GM21717 (cell line): ENCODE results near the gene MDGA2.

Source experiments
- ATAC-seq: cut with Tn5 transposase; IDR thresholded peaks from one replicate; pipeline ENCODE4 v1.9.1; 2021; ENCODE audit warnings: mild to moderate bottlenecking, moderate library complexity; ENCODE audit not compliant: unreplicated experiment

The MDGA2 gene

GRCh38 chr14:47675466-47676314, at the start of gene MDGA2:
TSS of gene MDGA2 (minus strand) at chr14:47675605.
- ATAC-seq = no peak

GRCh38 chr14:47722929-47723693, 47.7 kb upstream of the MDGA2 start:
- ATAC-seq = no peak

GRCh38 chr14:47720281-47720680, 44.9 kb upstream of the MDGA2 start:
- no peak for ATAC-seq

GRCh38 chr14:47715330-47715729, 39.9 kb upstream of the MDGA2 start:
- no peak for ATAC-seq

GRCh38 chr14:47710581-47710980, 35.2 kb upstream of the MDGA2 start:
- no peak for ATAC-seq

GRCh38 chr14:47705683-47706082, 30.3 kb upstream of the MDGA2 start:
- ATAC-seq = no peak

- ATAC-seq = no peak
These were observed 16.4 kb upstream of the MDGA2 start for GRCh38 chr14:47691829-47692228.

GRCh38 chr14:47678993-47679392, 3.6 kb upstream of the MDGA2 start:
- ATAC-seq = no peak

- no peak for ATAC-seq
These were observed 2.8 kb upstream of the MDGA2 start for GRCh38 chr14:47678157-47678556.

GRCh38 chr14:47676315-47676617, 861 bp upstream of the MDGA2 start:
- ATAC-seq = no peak

GRCh38 chr14:47674543-47675465, 601 bp downstream of the MDGA2 start:
- no peak for ATAC-seq

- no peak for ATAC-seq
These were observed 1.3 kb downstream of the MDGA2 start for GRCh38 chr14:47674148-47674542.

- no peak for ATAC-seq
These were observed 9.9 kb downstream of the MDGA2 start for GRCh38 chr14:47665337-47666134.

- no peak for ATAC-seq
These were observed 12.9 kb downstream of the MDGA2 start for GRCh38 chr14:47662466-47662865.

- ATAC-seq = no peak
These were observed 15.2 kb downstream of the MDGA2 start for GRCh38 chr14:47660158-47660557.

- ATAC-seq = no peak
These were observed 17.4 kb downstream of the MDGA2 start for GRCh38 chr14:47658041-47658440.

- ATAC-seq = no peak
These were observed 18.3 kb downstream of the MDGA2 start for GRCh38 chr14:47657143-47657542.

- no peak for ATAC-seq
These were observed 24.1 kb downstream of the MDGA2 start for GRCh38 chr14:47651337-47651736.

- no peak for ATAC-seq
These were observed 37.7 kb downstream of the MDGA2 start for GRCh38 chr14:47637753-47638152.
